ENCODE results near the gene AGRN.
"Not testable (repeated sequence)": the region's sequence is repeated elsewhere in the genome, so short reads cannot be mapped to it uniquely, and the experiment has no call there.

- not testable (repeated sequence) for TF ChIP-seq FOXA1 (IDR thresholded peaks at IDR 0.05); BHLHE40 (IDR thresholded peaks at IDR 0.05; ENCODE audit: borderline replicate concordance); FOXM1 (IDR thresholded peaks at IDR 0.05; ENCODE audit: borderline replicate concordance); NFRKB (IDR thresholded peaks at IDR 0.05); HDGF (IDR thresholded peaks at IDR 0.05; ENCODE audit: borderline replicate concordance)
Observed at GRCh38 chr1:1057769-1058087, 37.8 kb downstream of the AGRN start.
